ENCODE results near the gene ZNF429.
A peak's percentile ranks its signal among the peaks of the same experiment; 100 is the strongest.
"Not testable (repeated sequence)": the region's sequence is repeated elsewhere in the genome, so short reads cannot be mapped to it uniquely, and the experiment has no call there.

ZNF429 gene

GRCh38 chr19:21505459-21506451 lies at the start of gene ZNF429:
Gene ZNF429 (plus strand): TSS chr19:21505602. CDS start chr19:21505772, 170 bp downstream.
- DNase-seq, result peak; percentile 91

- DNase-seq, result no peak
These were observed 44.7 kb upstream of the ZNF429 start for GRCh38 chr19:21460686-21461085.

GRCh38 chr19:21462540-21462939 lies 42.9 kb upstream of the ZNF429 start:
- DNase-seq, result no peak

GRCh38 chr19:21463449-21464105 lies 41.8 kb upstream of the ZNF429 start:
- DNase-seq, result peak; percentile 74

- DNase-seq, result no peak
These were observed 38.8 kb upstream of the ZNF429 start for GRCh38 chr19:21466627-21467026.

- DNase-seq, result no peak
These were observed 36.6 kb upstream of the ZNF429 start for GRCh38 chr19:21468791-21469190.

GRCh38 chr19:21472507-21472906 lies 32.9 kb upstream of the ZNF429 start:
- no peak for DNase-seq

GRCh38 chr19:21474671-21475181 lies 30.7 kb upstream of the ZNF429 start:
- peak; percentile 53 for DNase-seq

- DNase-seq, result not testable (repeated sequence)
These were observed 23.0 kb upstream of the ZNF429 start for GRCh38 chr19:21482361-21482760.

GRCh38 chr19:21482863-21483276 lies 22.5 kb upstream of the ZNF429 start:
- DNase-seq, result peak; percentile 22

GRCh38 chr19:21483589-21484170 lies 21.7 kb upstream of the ZNF429 start:
- no peak for DNase-seq

- no peak for DNase-seq
These were observed 20.8 kb upstream of the ZNF429 start for GRCh38 chr19:21484631-21485030.

GRCh38 chr19:21485926-21486325 lies 19.5 kb upstream of the ZNF429 start:
- no peak for DNase-seq

GRCh38 chr19:21487969-21488368 lies 17.4 kb upstream of the ZNF429 start:
- DNase-seq, result no peak

GRCh38 chr19:21491146-21491545 lies 14.3 kb upstream of the ZNF429 start:
- no peak for DNase-seq

- no peak for DNase-seq
These were observed 12.2 kb upstream of the ZNF429 start for GRCh38 chr19:21492947-21493906.

- no peak for DNase-seq
These were observed 8.5 kb upstream of the ZNF429 start for GRCh38 chr19:21496876-21497275.

- DNase-seq, result no peak
These were observed 6.8 kb upstream of the ZNF429 start for GRCh38 chr19:21498651-21499050.

GRCh38 chr19:21508198-21508597 lies 2.8 kb downstream of the ZNF429 start:
- DNase-seq, result no peak

- not testable (repeated sequence) for DNase-seq
These were observed 5.7 kb downstream of the ZNF429 start for GRCh38 chr19:21511058-21511457.

- DNase-seq, result not testable (repeated sequence)
These were observed 7.2 kb downstream of the ZNF429 start for GRCh38 chr19:21512609-21513008.

- no peak for DNase-seq
These were observed 8.2 kb downstream of the ZNF429 start for GRCh38 chr19:21513651-21514050.

Measured in kidney glomerular epithelial cell (primary cell).